ENCODE measurements around the gene USP6. TPM values are rescaled to one million over a fixed set of nuclear protein-coding genes. Genes with fewer than 3 reads are reported as not detected.
"Not testable (repeated sequence)": the region's sequence is repeated elsewhere in the genome, so short reads cannot be mapped to it uniquely, and the experiment has no call there.

Gene USP6
- total RNA-seq = under 1 TPM; 0.08 to 0.10 TPM

DNA sequence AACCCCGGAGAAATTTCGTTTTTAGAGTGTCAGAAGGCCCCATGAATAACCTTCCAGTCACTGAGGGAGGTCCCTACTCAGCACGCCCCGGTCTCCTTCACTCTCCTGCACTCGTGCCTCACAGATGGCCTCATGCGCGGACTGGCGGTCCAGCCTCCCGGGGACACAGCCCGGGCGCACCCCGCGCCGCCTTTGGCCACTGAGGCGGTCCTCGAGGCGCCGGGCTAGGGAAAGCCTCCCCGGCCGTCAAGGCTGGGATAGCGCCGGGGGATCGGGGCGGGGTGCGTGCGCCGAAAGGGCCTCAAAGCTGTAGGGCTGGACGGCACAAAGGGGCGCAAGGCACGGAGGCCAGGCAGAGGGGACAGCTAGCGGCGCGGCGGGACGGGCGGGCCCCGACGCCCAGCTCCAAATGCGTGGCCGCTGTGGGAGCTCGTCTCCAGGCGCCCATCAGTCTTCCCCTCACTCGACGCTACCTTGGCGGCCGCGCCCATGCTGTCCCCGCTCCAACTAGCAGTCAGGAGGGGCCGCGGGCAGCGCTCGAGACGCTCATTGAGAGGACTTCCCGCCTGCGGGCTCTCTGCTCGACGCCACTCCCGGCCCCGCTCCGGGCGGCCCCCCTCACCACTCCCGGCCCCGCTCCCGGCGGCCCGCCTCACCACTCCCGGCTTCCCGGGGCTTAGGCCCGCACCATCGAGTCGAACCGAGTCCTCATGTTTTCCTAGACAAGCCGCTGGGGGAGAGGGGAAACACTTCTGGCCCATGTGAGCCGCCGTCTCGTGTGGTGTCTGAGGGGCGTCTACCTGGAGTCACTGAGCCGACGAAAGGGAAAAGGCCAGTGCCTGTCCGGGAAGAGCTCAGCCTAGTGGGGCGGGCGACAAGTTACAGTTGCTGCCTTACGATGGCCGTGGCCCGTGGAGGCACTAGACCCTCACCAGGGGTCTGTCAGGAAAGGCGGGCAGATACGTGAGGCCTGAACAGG lies at the start of gene USP6:
TSS of gene USP6 (plus strand) at position 360 of the 979 bp plus-strand sequence. CDS start 14,336 bp downstream, outside the sequence.
- Mint-ChIP-seq H3K9me3 (peaks cover 4% of the 10 kb centered on the region), H3K27me3 (peaks cover 34% of the 10 kb centered on the region), H3K4me3 (no peak within 1 kb of the TSS), H3K36me3 (ENCODE audit: low read depth) (peaks cover 29% of the 10 kb centered on the region), H3K27ac (no peak within 1 kb of the TSS), H3K4me1 (peaks cover 14% of the 10 kb centered on the region)
- DNase-seq = no peak
- ChIA-PET CTCF (no interaction called here), POLR2A (no interaction called here)

- H3K27ac Mint-ChIP-seq = no peak overlapping the region
- H3K4me3 Mint-ChIP-seq = no peak overlapping the region
- CTCF ChIA-PET = interaction anchor here (0.6 to 0.8 kb wide), 2 partner anchors 17 to 206 kb away, joined by 3 read pairs; no protein-coding TSS in a partner anchor
- no peak for DNase-seq
- peaks cover under 1% of the 10 kb centered on the region for H3K4me1 Mint-ChIP-seq
- no peaks in the 10 kb centered on the region for H3K27me3 Mint-ChIP-seq
- H3K9me3 Mint-ChIP-seq = no peaks in the 10 kb centered on the region
- POLR2A ChIA-PET = no interaction called here
- no peaks in the 10 kb centered on the region for H3K36me3 Mint-ChIP-seq (ENCODE audit: low read depth)
Measured at GRCh38 chr17:5068236-5068635, 47.6 kb upstream of the USP6 start.

DNA sequence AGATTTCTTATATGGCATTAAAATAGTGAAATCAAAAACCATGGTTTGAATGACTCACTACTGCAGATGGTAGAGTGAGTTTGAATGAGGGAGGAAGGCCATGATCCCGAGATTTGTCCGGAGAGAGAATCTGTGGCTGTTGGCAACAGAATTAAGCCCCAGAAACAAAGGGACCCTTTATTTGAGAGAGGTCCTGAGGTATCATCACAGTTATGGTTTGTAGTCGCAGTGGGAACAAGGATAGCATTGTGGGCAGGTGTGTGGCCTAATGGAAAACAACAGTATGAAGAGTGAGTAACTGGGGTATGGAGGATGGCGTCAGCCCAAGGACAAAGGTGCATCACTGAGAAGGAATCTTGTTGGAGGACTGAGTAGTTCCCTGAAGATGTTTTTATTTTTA lies 46.1 kb upstream of the USP6 start:
- H3K9me3 Mint-ChIP-seq = no peaks in the 10 kb centered on the region
- no peaks in the 10 kb centered on the region for H3K36me3 Mint-ChIP-seq (ENCODE audit: low read depth)
- ChIA-PET CTCF (interaction anchor here (0.9 kb wide), 1 partner anchor 160 kb away, joined by 3 read pairs; no protein-coding TSS in a partner anchor), POLR2A (no interaction called here)
- H3K4me1 Mint-ChIP-seq = no peaks in the 10 kb centered on the region
- no peak for DNase-seq
- no peak overlapping the region for H3K27ac Mint-ChIP-seq
- H3K27me3 Mint-ChIP-seq = no peaks in the 10 kb centered on the region
- no peak overlapping the region for H3K4me3 Mint-ChIP-seq

DNA sequence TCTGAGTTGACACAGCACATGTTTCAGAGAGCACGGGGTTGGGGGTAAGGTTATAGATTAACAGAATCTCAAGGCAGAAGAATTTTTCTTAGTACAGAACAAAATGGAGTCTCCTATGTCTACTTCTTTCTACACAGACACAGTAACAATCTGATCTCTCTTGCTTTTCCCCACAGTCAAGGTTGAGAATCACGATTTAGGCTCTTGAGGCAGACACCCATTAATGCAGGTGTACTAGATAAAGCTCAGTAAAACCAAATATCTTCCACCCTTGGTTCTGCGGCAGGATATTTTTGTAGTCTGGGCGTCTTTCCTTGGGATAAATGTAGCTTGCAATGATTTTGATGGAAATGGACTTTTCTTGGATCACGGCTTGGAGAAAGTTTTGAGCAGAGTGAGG lies 40.4 kb upstream of the USP6 start:
- H3K4me3 Mint-ChIP-seq, H3K27ac Mint-ChIP-seq, POLR2A ChIA-PET, CTCF ChIA-PET, H3K27me3 Mint-ChIP-seq, DNase-seq: not testable (repeated sequence)
- Mint-ChIP-seq H3K9me3 (peaks cover 13% of the 10 kb centered on the region), H3K36me3 (ENCODE audit: low read depth) (peaks cover 19% of the 10 kb centered on the region), H3K4me1 (peaks cover 20% of the 10 kb centered on the region)

- Mint-ChIP-seq H3K4me3 (peak overlapping the region; percentile 80), H3K9me3 (peaks cover 20% of the 10 kb centered on the region), H3K27ac (peak overlapping the region; percentile 78), H3K36me3 (ENCODE audit: low read depth) (peaks cover 27% of the 10 kb centered on the region), H3K4me1 (peaks cover 24% of the 10 kb centered on the region)
- not testable (repeated sequence) for H3K27me3 Mint-ChIP-seq, DNase-seq
- CTCF ChIA-PET = interaction anchor here (0.6 to 2.0 kb wide), 2 partner anchors 46 to 60 kb away, joined by 4 read pairs; no protein-coding TSS in a partner anchor
- POLR2A ChIA-PET = interaction anchor here (0.6 to 1.2 kb wide), 2 partner anchors 15 to 34 kb away, joined by 3 read pairs; no protein-coding TSS in a partner anchor
Measured at GRCh38 chr17:5077275-5077674, 38.6 kb upstream of the USP6 start.

- CTCF ChIA-PET = interaction anchor here (1.7 to 2.0 kb wide), 2 partner anchors 47 to 114 kb away, joined by 4 to 7 read pairs; partner anchors contain the start of gene ZNF594
Measured at GRCh38 chr17:5077781-5078105, 38.1 kb upstream of the USP6 start.

DNA sequence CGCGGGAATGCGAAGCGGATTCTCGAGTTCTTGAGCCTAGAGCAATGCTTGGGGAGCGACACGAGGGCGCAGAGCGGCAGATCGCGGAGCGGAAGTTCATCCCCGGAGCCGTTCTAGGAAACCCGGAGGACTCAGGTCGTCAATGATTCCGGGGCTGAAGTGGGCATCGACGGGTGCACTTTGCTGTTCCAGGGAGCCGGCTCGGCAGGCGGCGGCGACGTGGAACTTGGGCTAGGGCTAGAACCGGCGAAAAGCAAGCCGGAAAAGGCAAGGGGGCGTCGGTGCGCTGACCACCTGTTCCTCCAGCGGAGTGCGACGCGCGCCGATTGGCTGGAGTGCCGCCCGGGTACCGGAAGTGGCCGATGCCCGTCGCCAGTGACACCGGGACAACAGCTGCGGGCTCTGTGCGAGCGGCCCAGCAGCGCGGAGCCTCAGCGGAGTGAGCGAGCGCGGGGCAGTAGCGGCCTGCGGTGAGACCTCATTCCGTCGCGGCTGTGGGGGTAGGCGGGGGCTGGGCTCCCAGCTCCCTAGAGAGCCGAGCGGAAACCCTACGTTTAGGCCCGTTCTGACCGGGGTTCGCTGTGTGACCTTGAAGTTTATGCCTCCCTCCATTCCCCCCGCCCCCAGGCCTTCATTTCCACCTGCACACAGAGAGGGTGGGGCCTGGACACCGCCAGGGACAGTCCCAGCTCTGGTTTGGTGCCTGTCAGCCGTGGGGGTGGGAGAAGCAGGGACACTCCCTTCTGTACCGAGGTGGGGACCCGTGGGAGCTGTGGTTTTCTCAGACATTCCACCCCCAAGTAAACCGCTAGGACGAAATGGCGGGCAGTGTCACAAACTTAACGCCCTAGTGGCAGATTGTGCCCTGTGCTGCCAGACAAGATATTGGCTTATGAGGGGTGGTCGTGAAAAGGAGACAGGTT lies 37.5 kb upstream of the USP6 start, which contains the start of gene ZFP3:
TSS of gene ZFP3 (plus strand) at position 362 of the 923 bp plus-strand sequence. CDS start 13,038 bp downstream, outside the sequence.
- Mint-ChIP-seq H3K4me1 (peaks cover 24% of the 10 kb centered on the region), H3K4me3 (peak within 1 kb of the TSS; percentile 80), H3K9me3 (peaks cover 25% of the 10 kb centered on the region), H3K27me3 (no peaks in the 10 kb centered on the region), H3K36me3 (ENCODE audit: low read depth) (peaks cover 36% of the 10 kb centered on the region), H3K27ac (peak within 1 kb of the TSS; percentile 78)
- ChIA-PET POLR2A (interaction anchor here (0.7 to 1.6 kb wide), 6 partner anchors 14 to 139 kb away, joined by 3 to 10 read pairs (median 4); partner anchors contain the start of genes RNF167, SLC25A11, ZNF232 and ZNF594), CTCF (interaction anchor here (0.8 to 2.0 kb wide), 5 partner anchors 25 to 289 kb away, joined by 3 to 7 read pairs (median 3); partner anchors contain the start of gene ZNF594)
- peak; percentile 80 for DNase-seq

More at GRCh38 chr17:5077781-5078105, 38.1 kb upstream of the USP6 start:
- Mint-ChIP-seq H3K4me3 (peak overlapping the region; percentile 80), H3K4me1 (peaks cover 24% of the 10 kb centered on the region), H3K27ac (peak overlapping the region; percentile 78), H3K27me3 (no peaks in the 10 kb centered on the region), H3K9me3 (peaks cover 20% of the 10 kb centered on the region), H3K36me3 (ENCODE audit: low read depth) (peaks cover 32% of the 10 kb centered on the region)
- POLR2A ChIA-PET = interaction anchor here (0.6 to 1.6 kb wide), 5 partner anchors 14 to 138 kb away, joined by 3 to 10 read pairs (median 3); partner anchors contain the start of genes RNF167, SLC25A11, ZNF232 and ZNF594
- no peak for DNase-seq

- peaks cover 48% of the 10 kb centered on the region for H3K36me3 Mint-ChIP-seq (ENCODE audit: low read depth)
- POLR2A ChIA-PET = no interaction called here
- CTCF ChIA-PET = no interaction called here
- H3K27me3 Mint-ChIP-seq = no peaks in the 10 kb centered on the region
- peaks cover 34% of the 10 kb centered on the region for H3K9me3 Mint-ChIP-seq
- peaks cover 24% of the 10 kb centered on the region for H3K4me1 Mint-ChIP-seq
- no peak overlapping the region for H3K27ac Mint-ChIP-seq
- DNase-seq = no peak
- H3K4me3 Mint-ChIP-seq = peak overlapping the region; percentile 30
Measured at GRCh38 chr17:5080591-5080990, 35.2 kb upstream of the USP6 start.

DNA sequence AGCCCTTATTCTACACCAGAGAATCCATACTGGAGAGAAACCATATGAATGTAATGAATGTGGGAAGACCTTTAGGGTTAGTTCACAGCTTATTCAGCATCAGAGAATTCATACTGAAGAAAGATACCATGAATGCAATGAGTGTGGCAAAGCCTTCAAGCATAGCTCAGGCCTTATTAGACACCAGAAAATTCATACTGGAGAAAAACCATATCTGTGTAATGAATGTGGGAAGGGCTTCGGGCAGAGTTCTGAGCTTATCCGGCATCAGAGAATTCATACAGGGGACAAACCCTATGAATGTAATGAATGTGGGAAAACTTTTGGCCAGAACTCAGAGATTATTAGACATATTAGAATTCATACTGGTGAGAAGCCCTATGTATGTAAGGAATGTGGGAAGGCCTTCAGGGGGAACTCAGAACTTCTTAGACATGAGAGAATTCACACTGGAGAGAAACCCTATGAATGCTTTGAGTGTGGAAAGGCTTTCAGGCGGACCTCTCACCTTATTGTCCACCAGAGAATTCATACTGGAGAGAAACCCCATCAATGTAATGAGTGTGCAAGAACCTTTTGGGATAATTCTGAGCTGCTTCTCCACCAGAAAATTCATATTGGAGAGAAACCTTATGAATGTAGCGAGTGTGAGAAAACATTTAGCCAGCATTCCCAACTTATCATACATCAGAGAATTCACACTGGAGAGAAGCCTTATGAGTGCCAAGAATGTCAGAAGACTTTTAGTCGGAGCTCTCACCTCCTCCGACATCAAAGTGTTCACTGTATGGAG lies 23.4 kb upstream of the USP6 start:
- H3K36me3 Mint-ChIP-seq (ENCODE audit: low read depth) = peaks cover 76% of the 10 kb centered on the region
- H3K27me3 Mint-ChIP-seq = peaks cover 18% of the 10 kb centered on the region
- peaks cover 78% of the 10 kb centered on the region for H3K9me3 Mint-ChIP-seq

DNA sequence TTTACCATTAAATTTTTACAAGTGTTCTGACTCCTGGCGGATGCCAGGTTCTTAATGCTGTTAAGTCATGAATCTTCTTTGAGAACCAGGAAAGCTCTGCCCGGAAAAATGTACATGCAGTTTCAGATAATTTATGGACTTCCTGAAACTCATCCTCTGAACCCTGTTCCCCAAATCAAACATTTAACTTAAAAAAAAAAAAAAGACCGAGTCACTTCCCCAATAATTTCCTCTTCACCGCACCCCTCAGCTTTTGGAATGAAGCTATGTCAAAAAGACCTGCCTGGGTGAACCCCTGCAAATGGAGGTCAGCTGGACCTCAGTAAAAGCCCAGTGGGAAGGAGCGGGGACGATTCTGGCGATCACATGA lies 19.1 kb upstream of the USP6 start:
- H3K9me3 Mint-ChIP-seq = peaks cover 60% of the 10 kb centered on the region
- H3K4me1 Mint-ChIP-seq = no peaks in the 10 kb centered on the region
- H3K27ac Mint-ChIP-seq = no peak overlapping the region
- ChIA-PET POLR2A (no interaction called here), CTCF (no interaction called here)
- DNase-seq = no peak
- H3K27me3 Mint-ChIP-seq = peaks cover 19% of the 10 kb centered on the region
- peaks cover 46% of the 10 kb centered on the region for H3K36me3 Mint-ChIP-seq (ENCODE audit: low read depth)
- H3K4me3 Mint-ChIP-seq = no peak overlapping the region

More for the DNA sequence above, 23.4 kb upstream of the USP6 start:
- no peak for DNase-seq
- Mint-ChIP-seq H3K27ac (no peak overlapping the region), H3K4me1 (no peaks in the 10 kb centered on the region), H3K4me3 (no peak overlapping the region)
- POLR2A ChIA-PET = interaction anchor here (1.0 kb wide), 1 partner anchor 14 kb away, joined by 3 read pairs; the partner anchor contains the start of gene ZFP3
- CTCF ChIA-PET = no interaction called here

- peaks cover 40% of the 10 kb centered on the region for H3K36me3 Mint-ChIP-seq (ENCODE audit: low read depth)
- H3K4me3 Mint-ChIP-seq = no peak overlapping the region
- no peak overlapping the region for H3K27ac Mint-ChIP-seq
- no peak for DNase-seq
- ChIA-PET CTCF (no interaction called here), POLR2A (interaction anchor here (0.6 kb wide), 1 partner anchor 40 kb away, joined by 4 read pairs; no protein-coding TSS in a partner anchor)
- H3K27me3 Mint-ChIP-seq = peaks cover 19% of the 10 kb centered on the region
- H3K9me3 Mint-ChIP-seq = peaks cover 56% of the 10 kb centered on the region
- H3K4me1 Mint-ChIP-seq = no peaks in the 10 kb centered on the region
Measured at GRCh38 chr17:5097101-5097834, 18.6 kb upstream of the USP6 start.

Data from activated CD4-positive, alpha-beta memory T cell treated with anti-CD3 and anti-CD28 coated beads, Interleukin-2, amount 10 ng/mL, durations not matched to agents 7 days and 5 days (primary cell).